LNCAP (cell line): ENCODE results near the gene RAB11FIP5.

Experiments
- CTCF ChIP-seq: fragments of 450-650 bp; IDR thresholded peaks from 2 replicates; pipeline ENCODE4 v1.5.1; 2017; ENCODE audit warnings: mild to moderate bottlenecking

The RAB11FIP5 gene

GRCh38 chr2:73085691-73086090, 27.1 kb downstream of the RAB11FIP5 start:
- peak; percentile 69 for TF ChIP-seq CTCF

- TF ChIP-seq CTCF = no peak
These were observed 27.8 kb downstream of the RAB11FIP5 start for GRCh38 chr2:73084971-73085370.

GRCh38 chr2:73083886-73084800, 28.6 kb downstream of the RAB11FIP5 start:
- no peak for TF ChIP-seq CTCF

GRCh38 chr2:73082523-73083410, 30.0 kb downstream of the RAB11FIP5 start:
- TF ChIP-seq CTCF = no peak

- TF ChIP-seq CTCF = no peak
These were observed 31.5 kb downstream of the RAB11FIP5 start for GRCh38 chr2:73081181-73081671.

GRCh38 chr2:73080321-73081131, 32.2 kb downstream of the RAB11FIP5 start:
- TF ChIP-seq CTCF = no peak

- TF ChIP-seq CTCF = no peak
These were observed 33.1 kb downstream of the RAB11FIP5 start for GRCh38 chr2:73079636-73080035.
